GM23338 (cell line): ENCODE data around the gene PF4V1. TPM values are rescaled to one million over a fixed set of nuclear protein-coding genes. Genes with fewer than 3 reads are reported as not detected.

Experiments used
- ATAC-seq: fragments of 200-7000 bp; cut with Tn5 transposase; 3 replicates; pipeline ENCODE4 v1.9.1; 2020
- DNase-seq: peaks from one replicate; pipeline ENCODE4 v3.0.0-alpha.2; 2015; ENCODE audit warnings: low spot score
- H2AFZ ChIP-seq: fragments of 200-600 bp; sonication (generic); 2 replicates; pipeline ENCODE4 v1.8.0; 2016; ENCODE audit warnings: antibody characterized with exemption, mild to moderate bottlenecking, moderate library complexity
- H3F3A ChIP-seq: fragments of 200-600 bp; sonication (generic); replicated peaks from 2 replicates; pipeline ENCODE4 v1.8.0; 2017; ENCODE audit warnings: antibody characterized with exemption, mixed run types, low read depth
- H3K27ac ChIP-seq: fragments of 200-600 bp; sonication (generic); 2 replicates; pipeline ENCODE4 v1.6.1; 2016; ENCODE audit warnings: low read depth
- H3K27me3 ChIP-seq: fragments of 200-600 bp; sonication (generic); 2 replicates; pipeline ENCODE4 v1.8.0; 2016; ENCODE audit warnings: mild to moderate bottlenecking, mixed run types, moderate library complexity; ENCODE audit not compliant: insufficient read depth
- H3K36me3 ChIP-seq: fragments of 200-600 bp; sonication (generic); 2 replicates; pipeline ENCODE4 v1.8.0; 2016; ENCODE audit warnings: mild to moderate bottlenecking; ENCODE audit not compliant: insufficient read depth
- H3K4me1 ChIP-seq: fragments of 200-600 bp; sonication (generic); 2 replicates; pipeline ENCODE4 v1.8.0; 2016; ENCODE audit warnings: mild to moderate bottlenecking, moderate library complexity; ENCODE audit not compliant: insufficient read depth
- H3K4me2 ChIP-seq: fragments of 200-600 bp; sonication (generic); 2 replicates; pipeline ENCODE4 v1.7.1; 2017; ENCODE audit warnings: mixed run types
- H3K4me3 ChIP-seq: fragments of 200-600 bp; sonication (generic); 2 replicates; pipeline ENCODE4 v1.6.1; 2016; ENCODE audit warnings: mixed run types
- H3K79me2 ChIP-seq: fragments of 200-600 bp; sonication (generic); replicated peaks from 2 replicates; pipeline ENCODE4 v1.8.0; 2017; ENCODE audit warnings: mild to moderate bottlenecking; ENCODE audit not compliant: insufficient read depth
- H3K9me2 ChIP-seq: fragments of 200-600 bp; sonication (generic); 2 replicates; pipeline ENCODE4 v1.8.0; 2017; ENCODE audit not compliant: insufficient read depth
- H4K20me1 ChIP-seq: fragments of 200-600 bp; sonication (generic); replicated peaks from 2 replicates; pipeline ENCODE4 v1.8.0; 2017; ENCODE audit warnings: mild to moderate bottlenecking; ENCODE audit not compliant: insufficient read depth
- H3K27ac Mint-ChIP-seq: 2 replicates; pipeline ENCODE4 v1.8.0; 2020; ENCODE audit warnings: inconsistent platforms, mild to moderate bottlenecking, moderate library complexity, mixed read lengths
- H3K27me3 Mint-ChIP-seq: 3 replicates; pipeline ENCODE4 v1.8.0; 2022; ENCODE audit warnings: low read depth, mild to moderate bottlenecking, moderate library complexity, mixed read lengths, inconsistent platforms; ENCODE audit not compliant: insufficient read depth, poor library complexity
- H3K36me3 Mint-ChIP-seq: 3 replicates; pipeline ENCODE4 v1.8.0; 2021; ENCODE audit warnings: low read depth, mild to moderate bottlenecking, inconsistent platforms, moderate library complexity, mixed read lengths
- H3K4me1 Mint-ChIP-seq: 3 replicates; pipeline ENCODE4 v1.8.0; 2020; ENCODE audit warnings: mild to moderate bottlenecking, inconsistent platforms, mixed read lengths
- H3K4me3 Mint-ChIP-seq: 3 replicates; pipeline ENCODE4 v1.8.0; 2021; ENCODE audit warnings: moderate library complexity, mild to moderate bottlenecking, inconsistent platforms, mixed read lengths
- H3K9me3 Mint-ChIP-seq: 3 replicates; pipeline ENCODE4 v1.8.0; 2020; ENCODE audit warnings: moderate library complexity, mild to moderate bottlenecking, inconsistent platforms, mixed read lengths
- CREB1 ChIP-seq: fragments of 250-450 bp; sonication (Bioruptor Pico); IDR thresholded peaks from 2 replicates; pipeline ENCODE4 v1.5.0; 2020; ENCODE audit warnings: low read depth, mild to moderate bottlenecking, moderate library complexity
- EZH2 ChIP-seq: fragments of 200-600 bp; sonication (generic); IDR thresholded peaks from one replicate; pipeline ENCODE4 v1.8.0; 2017; ENCODE audit warnings: antibody characterized with exemption, mild to moderate bottlenecking, low read depth; ENCODE audit not compliant: unreplicated experiment
- EZH2phosphoT487 ChIP-seq: fragments of 200-600 bp; sonication (generic); IDR thresholded peaks from one replicate; pipeline ENCODE4 v1.8.1; 2018; ENCODE audit warnings: antibody characterized with exemption; ENCODE audit not compliant: unreplicated experiment
- JUNB ChIP-seq: IDR thresholded peaks from one replicate; pipeline ENCODE4 v1.6.1; 2016; ENCODE audit warnings: antibody characterized with exemption; ENCODE audit not compliant: unreplicated experiment
- NANOG ChIP-seq: IDR thresholded peaks from 2 replicates; pipeline ENCODE4 v1.6.1; 2016; ENCODE audit warnings: antibody characterized with exemption, borderline replicate concordance
- POLR2AphosphoS5 ChIP-seq: IDR thresholded peaks from 2 replicates; pipeline ENCODE4 v1.6.1; 2016; ENCODE audit warnings: antibody characterized with exemption, low read depth
- STAT1 ChIP-seq: IDR thresholded peaks from one replicate; pipeline ENCODE4 v1.6.1; 2016; ENCODE audit warnings: antibody characterized with exemption; ENCODE audit not compliant: unreplicated experiment
- ZNF114 ChIP-seq: fragments of 250-450 bp; sonication (Bioruptor Pico); IDR thresholded peaks from 2 replicates; pipeline ENCODE4 v1.5.0; 2020; ENCODE audit warnings: mild to moderate bottlenecking, moderate library complexity
- ZNF331 ChIP-seq: fragments of 250-450 bp; sonication (Bioruptor Pico); IDR thresholded peaks from 2 replicates; pipeline ENCODE4 v1.5.0; 2020; ENCODE audit warnings: low read depth, mild to moderate bottlenecking, moderate library complexity
- polyA plus RNA-seq: library from polyadenylated mRNA; unstranded; fragments of >200 nt; fragmentation: Nextera tagmentation; extraction: Ambion mirVana; gene quantifications from 2 replicates; pipeline ENCODE4 v1.2.1, GENCODE V29; 2016
- total RNA-seq: library from RNA; depleted of rRNA; stranded (reverse); fragments of >200 nt; shearing (Covaris generic); gene quantifications from 2 replicates; pipeline ENCODE4 v1.2.3, GENCODE V29; 2014
- TF ChIP-seq, protein P1 (sequence below): IDR thresholded peaks from 2 replicates; pipeline ENCODE4 v1.6.1; 2016; ENCODE audit warnings: antibody characterized with exemption
- TF ChIP-seq, protein P2 (sequence below): fragments of 250-450 bp; sonication (Bioruptor Pico); IDR thresholded peaks from 2 replicates; pipeline ENCODE4 v1.5.0; 2020; ENCODE audit warnings: mild to moderate bottlenecking, moderate library complexity
- TF ChIP-seq, protein P3 (sequence below), 2 experiments: fragments of 200-600 bp in 1 of 2; sonication (generic) in 1 of 2; conservative IDR thresholded peaks; 2 replicates each; pipeline versions ENCODE4 v1.5.1 to v1.6.1; 2016 to 2017; ENCODE audit warnings: antibody characterized with exemption in 2 of 2, low read depth in 2 of 2, mild to moderate bottlenecking in 2 of 2, moderate library complexity in 1 of 2
- TF ChIP-seq, protein P4 (sequence below): IDR thresholded peaks from one replicate; pipeline ENCODE4 v1.6.1; 2018; ENCODE audit warnings: antibody characterized with exemption; ENCODE audit not compliant: unreplicated experiment

The PF4V1 gene
- total and polyA plus RNA-seq, 2 experiments from 2014 or later: 0.66 TPM; not detected in 1

DNA sequence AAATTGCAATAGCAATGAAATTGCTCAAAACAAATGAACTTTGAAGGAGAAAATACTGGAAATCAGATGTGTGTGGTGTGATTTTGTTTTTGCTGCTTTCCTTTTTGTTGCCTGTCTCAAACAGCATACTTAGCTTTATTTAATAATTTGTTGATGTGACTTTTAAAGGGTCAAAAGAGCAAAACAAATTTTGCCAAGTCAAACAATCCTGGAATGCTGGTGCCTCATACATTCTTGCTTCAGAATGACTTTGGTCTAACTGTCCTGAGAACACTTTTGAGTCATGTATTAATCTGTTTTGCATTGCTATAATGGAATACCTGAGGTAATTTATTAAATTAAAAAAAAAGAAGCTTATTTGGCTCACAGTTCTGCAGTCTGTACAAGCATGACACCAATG is 3.4 kb downstream of the PF4V1 start:
- Mint-ChIP-seq H3K27me3 (peaks cover 4% of the 10 kb centered on the region), H3K27ac (no peak overlapping the region), H3K4me1 (peaks cover 4% of the 10 kb centered on the region), H3K36me3 (no peaks in the 10 kb centered on the region), H3K4me3 (no peak overlapping the region), H3K9me3 (no peaks in the 10 kb centered on the region)
- Histone ChIP-seq H3K79me2 (no peaks in the 10 kb centered on the region), H3K4me1 (peaks cover 7% of the 10 kb centered on the region; the same call in 1 of the 2 replicates), H3K27ac (no peak overlapping the region), H3K27me3 (peaks cover 10% of the 10 kb centered on the region; the same call in 1 of the 2 replicates), H2AFZ (no peak overlapping the region), H3K9me2 (no peaks in the 10 kb centered on the region), H3K4me2 (no peak overlapping the region), H3K36me3 (no peaks in the 10 kb centered on the region), H3F3A (no peaks in the 10 kb centered on the region), H4K20me1 (no peaks in the 10 kb centered on the region), H3K4me3 (no peak overlapping the region)
- TF ChIP-seq STAT1 (no peak), POLR2AphosphoS5 (no peak), ZNF114 (CRISPR knock-in tag) (no peak), EZH2phosphoT487 (no peak), JUNB (no peak), EZH2 (no peak), CREB1 (CRISPR knock-in tag) (no peak), NANOG (no peak), ZNF331 (CRISPR knock-in tag) (no peak)
- TF ChIP-seq, protein P1, sequence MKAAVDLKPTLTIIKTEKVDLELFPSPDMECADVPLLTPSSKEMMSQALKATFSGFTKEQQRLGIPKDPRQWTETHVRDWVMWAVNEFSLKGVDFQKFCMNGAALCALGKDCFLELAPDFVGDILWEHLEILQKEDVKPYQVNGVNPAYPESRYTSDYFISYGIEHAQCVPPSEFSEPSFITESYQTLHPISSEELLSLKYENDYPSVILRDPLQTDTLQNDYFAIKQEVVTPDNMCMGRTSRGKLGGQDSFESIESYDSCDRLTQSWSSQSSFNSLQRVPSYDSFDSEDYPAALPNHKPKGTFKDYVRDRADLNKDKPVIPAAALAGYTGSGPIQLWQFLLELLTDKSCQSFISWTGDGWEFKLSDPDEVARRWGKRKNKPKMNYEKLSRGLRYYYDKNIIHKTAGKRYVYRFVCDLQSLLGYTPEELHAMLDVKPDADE: no peak
- TF ChIP-seq, protein P2, sequence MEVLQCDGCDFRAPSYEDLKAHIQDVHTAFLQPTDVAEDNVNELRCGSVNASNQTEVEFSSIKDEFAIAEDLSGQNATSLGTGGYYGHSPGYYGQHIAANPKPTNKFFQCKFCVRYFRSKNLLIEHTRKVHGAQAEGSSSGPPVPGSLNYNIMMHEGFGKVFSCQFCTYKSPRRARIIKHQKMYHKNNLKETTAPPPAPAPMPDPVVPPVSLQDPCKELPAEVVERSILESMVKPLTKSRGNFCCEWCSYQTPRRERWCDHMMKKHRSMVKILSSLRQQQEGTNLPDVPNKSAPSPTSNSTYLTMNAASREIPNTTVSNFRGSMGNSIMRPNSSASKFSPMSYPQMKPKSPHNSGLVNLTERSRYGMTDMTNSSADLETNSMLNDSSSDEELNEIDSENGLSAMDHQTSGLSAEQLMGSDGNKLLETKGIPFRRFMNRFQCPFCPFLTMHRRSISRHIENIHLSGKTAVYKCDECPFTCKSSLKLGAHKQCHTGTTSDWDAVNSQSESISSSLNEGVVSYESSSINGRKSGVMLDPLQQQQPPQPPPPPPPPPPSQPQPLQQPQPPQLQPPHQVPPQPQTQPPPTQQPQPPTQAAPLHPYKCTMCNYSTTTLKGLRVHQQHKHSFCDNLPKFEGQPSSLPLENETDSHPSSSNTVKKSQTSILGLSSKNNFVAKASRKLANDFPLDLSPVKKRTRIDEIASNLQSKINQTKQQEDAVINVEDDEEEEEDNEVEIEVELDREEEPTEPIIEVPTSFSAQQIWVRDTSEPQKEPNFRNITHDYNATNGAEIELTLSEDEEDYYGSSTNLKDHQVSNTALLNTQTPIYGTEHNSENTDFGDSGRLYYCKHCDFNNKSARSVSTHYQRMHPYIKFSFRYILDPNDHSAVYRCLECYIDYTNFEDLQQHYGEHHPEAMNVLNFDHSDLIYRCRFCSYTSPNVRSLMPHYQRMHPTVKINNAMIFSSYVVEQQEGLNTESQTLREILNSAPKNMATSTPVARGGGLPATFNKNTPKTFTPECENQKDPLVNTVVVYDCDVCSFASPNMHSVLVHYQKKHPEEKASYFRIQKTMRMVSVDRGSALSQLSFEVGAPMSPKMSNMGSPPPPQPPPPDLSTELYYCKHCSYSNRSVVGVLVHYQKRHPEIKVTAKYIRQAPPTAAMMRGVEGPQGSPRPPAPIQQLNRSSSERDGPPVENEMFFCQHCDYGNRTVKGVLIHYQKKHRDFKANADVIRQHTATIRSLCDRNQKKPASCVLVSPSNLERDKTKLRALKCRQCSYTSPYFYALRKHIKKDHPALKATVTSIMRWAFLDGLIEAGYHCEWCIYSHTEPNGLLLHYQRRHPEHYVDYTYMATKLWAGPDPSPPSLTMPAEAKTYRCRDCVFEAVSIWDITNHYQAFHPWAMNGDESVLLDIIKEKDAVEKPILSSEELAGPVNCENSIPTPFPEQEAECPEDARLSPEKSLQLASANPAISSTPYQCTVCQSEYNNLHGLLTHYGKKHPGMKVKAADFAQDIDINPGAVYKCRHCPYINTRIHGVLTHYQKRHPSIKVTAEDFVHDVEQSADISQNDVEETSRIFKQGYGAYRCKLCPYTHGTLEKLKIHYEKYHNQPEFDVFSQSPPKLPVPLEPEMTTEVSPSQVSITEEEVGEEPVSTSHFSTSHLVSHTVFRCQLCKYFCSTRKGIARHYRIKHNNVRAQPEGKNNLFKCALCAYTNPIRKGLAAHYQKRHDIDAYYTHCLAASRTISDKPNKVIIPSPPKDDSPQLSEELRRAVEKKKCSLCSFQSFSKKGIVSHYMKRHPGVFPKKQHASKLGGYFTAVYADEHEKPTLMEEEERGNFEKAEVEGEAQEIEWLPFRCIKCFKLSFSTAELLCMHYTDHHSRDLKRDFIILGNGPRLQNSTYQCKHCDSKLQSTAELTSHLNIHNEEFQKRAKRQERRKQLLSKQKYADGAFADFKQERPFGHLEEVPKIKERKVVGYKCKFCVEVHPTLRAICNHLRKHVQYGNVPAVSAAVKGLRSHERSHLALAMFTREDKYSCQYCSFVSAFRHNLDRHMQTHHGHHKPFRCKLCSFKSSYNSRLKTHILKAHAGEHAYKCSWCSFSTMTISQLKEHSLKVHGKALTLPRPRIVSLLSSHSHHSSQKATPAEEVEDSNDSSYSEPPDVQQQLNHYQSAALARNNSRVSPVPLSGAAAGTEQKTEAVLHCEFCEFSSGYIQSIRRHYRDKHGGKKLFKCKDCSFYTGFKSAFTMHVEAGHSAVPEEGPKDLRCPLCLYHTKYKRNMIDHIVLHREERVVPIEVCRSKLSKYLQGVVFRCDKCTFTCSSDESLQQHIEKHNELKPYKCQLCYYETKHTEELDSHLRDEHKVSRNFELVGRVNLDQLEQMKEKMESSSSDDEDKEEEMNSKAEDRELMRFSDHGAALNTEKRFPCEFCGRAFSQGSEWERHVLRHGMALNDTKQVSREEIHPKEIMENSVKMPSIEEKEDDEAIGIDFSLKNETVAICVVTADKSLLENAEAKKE (CRISPR knock-in tag): no peak
- TF ChIP-seq, protein P3, sequence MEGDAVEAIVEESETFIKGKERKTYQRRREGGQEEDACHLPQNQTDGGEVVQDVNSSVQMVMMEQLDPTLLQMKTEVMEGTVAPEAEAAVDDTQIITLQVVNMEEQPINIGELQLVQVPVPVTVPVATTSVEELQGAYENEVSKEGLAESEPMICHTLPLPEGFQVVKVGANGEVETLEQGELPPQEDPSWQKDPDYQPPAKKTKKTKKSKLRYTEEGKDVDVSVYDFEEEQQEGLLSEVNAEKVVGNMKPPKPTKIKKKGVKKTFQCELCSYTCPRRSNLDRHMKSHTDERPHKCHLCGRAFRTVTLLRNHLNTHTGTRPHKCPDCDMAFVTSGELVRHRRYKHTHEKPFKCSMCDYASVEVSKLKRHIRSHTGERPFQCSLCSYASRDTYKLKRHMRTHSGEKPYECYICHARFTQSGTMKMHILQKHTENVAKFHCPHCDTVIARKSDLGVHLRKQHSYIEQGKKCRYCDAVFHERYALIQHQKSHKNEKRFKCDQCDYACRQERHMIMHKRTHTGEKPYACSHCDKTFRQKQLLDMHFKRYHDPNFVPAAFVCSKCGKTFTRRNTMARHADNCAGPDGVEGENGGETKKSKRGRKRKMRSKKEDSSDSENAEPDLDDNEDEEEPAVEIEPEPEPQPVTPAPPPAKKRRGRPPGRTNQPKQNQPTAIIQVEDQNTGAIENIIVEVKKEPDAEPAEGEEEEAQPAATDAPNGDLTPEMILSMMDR (conservative IDR thresholded peaks at IDR 0.05; ENCODE audit: low read depth in 2 of 2): no peak
- TF ChIP-seq, protein P4, sequence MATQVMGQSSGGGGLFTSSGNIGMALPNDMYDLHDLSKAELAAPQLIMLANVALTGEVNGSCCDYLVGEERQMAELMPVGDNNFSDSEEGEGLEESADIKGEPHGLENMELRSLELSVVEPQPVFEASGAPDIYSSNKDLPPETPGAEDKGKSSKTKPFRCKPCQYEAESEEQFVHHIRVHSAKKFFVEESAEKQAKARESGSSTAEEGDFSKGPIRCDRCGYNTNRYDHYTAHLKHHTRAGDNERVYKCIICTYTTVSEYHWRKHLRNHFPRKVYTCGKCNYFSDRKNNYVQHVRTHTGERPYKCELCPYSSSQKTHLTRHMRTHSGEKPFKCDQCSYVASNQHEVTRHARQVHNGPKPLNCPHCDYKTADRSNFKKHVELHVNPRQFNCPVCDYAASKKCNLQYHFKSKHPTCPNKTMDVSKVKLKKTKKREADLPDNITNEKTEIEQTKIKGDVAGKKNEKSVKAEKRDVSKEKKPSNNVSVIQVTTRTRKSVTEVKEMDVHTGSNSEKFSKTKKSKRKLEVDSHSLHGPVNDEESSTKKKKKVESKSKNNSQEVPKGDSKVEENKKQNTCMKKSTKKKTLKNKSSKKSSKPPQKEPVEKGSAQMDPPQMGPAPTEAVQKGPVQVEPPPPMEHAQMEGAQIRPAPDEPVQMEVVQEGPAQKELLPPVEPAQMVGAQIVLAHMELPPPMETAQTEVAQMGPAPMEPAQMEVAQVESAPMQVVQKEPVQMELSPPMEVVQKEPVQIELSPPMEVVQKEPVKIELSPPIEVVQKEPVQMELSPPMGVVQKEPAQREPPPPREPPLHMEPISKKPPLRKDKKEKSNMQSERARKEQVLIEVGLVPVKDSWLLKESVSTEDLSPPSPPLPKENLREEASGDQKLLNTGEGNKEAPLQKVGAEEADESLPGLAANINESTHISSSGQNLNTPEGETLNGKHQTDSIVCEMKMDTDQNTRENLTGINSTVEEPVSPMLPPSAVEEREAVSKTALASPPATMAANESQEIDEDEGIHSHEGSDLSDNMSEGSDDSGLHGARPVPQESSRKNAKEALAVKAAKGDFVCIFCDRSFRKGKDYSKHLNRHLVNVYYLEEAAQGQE: no peak
- DNase-seq: no peak
- ATAC-seq: no peak
